Measurements from ENCODE around the gene CDH2. TPM values are rescaled to one million over a fixed set of nuclear protein-coding genes. Genes with fewer than 3 reads are reported as not detected.
A peak's percentile ranks its signal among the peaks of the same experiment; 100 is the strongest.

The CDH2 gene
- total RNA-seq, 1 donor from 2014 or later, result 87.2 TPM

DNA sequence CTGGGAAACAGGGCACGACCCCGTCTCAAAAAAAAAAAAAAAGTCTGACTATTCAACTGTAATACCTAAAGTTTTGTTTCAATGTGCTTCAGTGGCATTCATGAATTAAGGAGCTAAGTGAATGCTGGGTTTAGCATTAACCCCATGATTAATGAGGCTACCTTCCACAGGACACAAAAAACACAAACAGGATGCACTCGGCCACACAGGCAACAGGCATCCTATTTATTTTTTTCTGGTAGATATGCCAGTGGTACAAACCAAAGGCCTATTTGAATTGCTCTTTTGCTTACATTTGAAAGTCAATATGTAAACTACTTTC lies 48.3 kb downstream of the CDH2 start:
- no peaks in the 10 kb centered on the region for H3K9me3 Mint-ChIP-seq (ENCODE audit: unreplicated experiment)
- TF ChIP-seq, protein P1, sequence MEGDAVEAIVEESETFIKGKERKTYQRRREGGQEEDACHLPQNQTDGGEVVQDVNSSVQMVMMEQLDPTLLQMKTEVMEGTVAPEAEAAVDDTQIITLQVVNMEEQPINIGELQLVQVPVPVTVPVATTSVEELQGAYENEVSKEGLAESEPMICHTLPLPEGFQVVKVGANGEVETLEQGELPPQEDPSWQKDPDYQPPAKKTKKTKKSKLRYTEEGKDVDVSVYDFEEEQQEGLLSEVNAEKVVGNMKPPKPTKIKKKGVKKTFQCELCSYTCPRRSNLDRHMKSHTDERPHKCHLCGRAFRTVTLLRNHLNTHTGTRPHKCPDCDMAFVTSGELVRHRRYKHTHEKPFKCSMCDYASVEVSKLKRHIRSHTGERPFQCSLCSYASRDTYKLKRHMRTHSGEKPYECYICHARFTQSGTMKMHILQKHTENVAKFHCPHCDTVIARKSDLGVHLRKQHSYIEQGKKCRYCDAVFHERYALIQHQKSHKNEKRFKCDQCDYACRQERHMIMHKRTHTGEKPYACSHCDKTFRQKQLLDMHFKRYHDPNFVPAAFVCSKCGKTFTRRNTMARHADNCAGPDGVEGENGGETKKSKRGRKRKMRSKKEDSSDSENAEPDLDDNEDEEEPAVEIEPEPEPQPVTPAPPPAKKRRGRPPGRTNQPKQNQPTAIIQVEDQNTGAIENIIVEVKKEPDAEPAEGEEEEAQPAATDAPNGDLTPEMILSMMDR (IDR thresholded peaks at IDR 0.05), result no peak
- H3K4me1 Mint-ChIP-seq (ENCODE audit: unreplicated experiment), result peaks cover 16% of the 10 kb centered on the region
- no peak overlapping the region for H3K27ac Mint-ChIP-seq (ENCODE audit: unreplicated experiment)
- peaks cover 4% of the 10 kb centered on the region for H3K36me3 Mint-ChIP-seq (ENCODE audit: unreplicated experiment)
- no peak for DNase-seq (ENCODE audit: extremely low spot score, unreplicated experiment)
- no peak overlapping the region for H3K4me3 Mint-ChIP-seq (ENCODE audit: unreplicated experiment)
- H3K27me3 Mint-ChIP-seq (ENCODE audit: unreplicated experiment), result no peaks in the 10 kb centered on the region

DNA sequence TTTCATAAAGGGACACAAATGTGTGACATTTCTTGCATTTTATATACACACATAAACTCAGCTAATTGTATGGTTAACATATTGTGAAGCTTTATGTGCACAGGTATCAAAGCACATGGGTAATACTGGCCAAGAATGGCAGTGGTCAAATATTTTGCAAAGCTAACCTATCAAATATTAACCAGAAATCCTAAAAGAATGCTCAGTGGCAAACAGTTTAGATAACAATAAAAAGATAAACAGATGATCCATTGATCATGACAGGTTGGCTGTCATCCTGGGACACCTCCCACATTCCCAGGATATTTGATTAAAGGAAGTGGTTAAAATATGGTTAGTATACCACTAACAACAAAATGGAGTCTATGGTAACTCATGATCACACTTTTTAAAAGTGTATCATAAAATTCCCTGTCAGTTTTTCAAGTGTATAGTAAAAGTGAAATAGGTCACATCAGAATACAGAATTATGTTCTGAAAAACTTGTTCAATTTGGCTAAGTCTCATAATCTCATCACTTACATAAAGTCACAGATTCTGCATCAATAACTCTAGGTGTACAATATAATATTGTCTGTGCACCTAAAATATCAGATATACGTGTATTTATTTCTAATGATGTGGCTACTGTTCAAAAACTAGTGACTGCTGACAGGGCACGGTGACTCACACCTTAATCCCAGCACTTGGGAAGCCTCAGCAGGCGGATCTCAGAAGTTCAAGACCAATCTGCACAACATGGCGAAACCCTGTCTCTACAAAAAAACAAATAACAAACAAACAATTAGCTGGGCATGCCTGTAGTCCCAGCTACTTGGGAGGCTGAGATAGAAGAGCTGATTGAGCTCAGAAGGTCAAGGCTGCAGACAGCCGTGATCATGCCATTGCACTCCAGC lies 48.9 kb downstream of the CDH2 start:
- DNase-seq (ENCODE audit: extremely low spot score, unreplicated experiment), result no peak
- H3K4me1 Mint-ChIP-seq (ENCODE audit: unreplicated experiment), result peaks cover 22% of the 10 kb centered on the region
- TF ChIP-seq, protein P1 (IDR thresholded peaks at IDR 0.05), result no peak
- H3K36me3 Mint-ChIP-seq (ENCODE audit: unreplicated experiment), result peaks cover 3% of the 10 kb centered on the region
- H3K4me3 Mint-ChIP-seq (ENCODE audit: unreplicated experiment), result no peak overlapping the region
- no peak overlapping the region for H3K27ac Mint-ChIP-seq (ENCODE audit: unreplicated experiment)
- no peaks in the 10 kb centered on the region for H3K9me3 Mint-ChIP-seq (ENCODE audit: unreplicated experiment)
- no peaks in the 10 kb centered on the region for H3K27me3 Mint-ChIP-seq (ENCODE audit: unreplicated experiment)

DNA sequence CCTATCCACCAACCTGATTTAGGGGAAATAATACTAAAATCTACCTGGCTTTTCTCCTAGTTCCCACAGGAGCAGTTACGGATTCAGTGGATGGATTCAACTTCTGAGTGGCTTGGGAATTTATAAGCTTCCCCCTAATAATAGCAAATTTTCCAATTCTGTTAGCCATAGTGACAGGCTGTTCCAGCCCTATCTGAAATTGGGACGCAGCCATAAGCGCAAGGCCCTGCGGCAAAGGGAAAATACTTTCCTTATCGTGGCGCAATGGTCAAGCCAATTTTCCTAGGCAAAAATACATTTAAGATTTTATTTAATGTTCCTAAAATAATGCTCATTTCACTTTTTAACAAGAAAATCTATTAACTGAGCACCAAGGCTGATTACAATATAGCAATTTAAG lies 49.7 kb downstream of the CDH2 start:
- H3K36me3 Mint-ChIP-seq (ENCODE audit: unreplicated experiment), result no peaks in the 10 kb centered on the region
- H3K27ac Mint-ChIP-seq (ENCODE audit: unreplicated experiment), result no peak overlapping the region
- H3K9me3 Mint-ChIP-seq (ENCODE audit: unreplicated experiment), result no peaks in the 10 kb centered on the region
- H3K4me3 Mint-ChIP-seq (ENCODE audit: unreplicated experiment), result no peak overlapping the region
- no peaks in the 10 kb centered on the region for H3K27me3 Mint-ChIP-seq (ENCODE audit: unreplicated experiment)
- peaks cover 23% of the 10 kb centered on the region for H3K4me1 Mint-ChIP-seq (ENCODE audit: unreplicated experiment)
- no peak for DNase-seq (ENCODE audit: extremely low spot score, unreplicated experiment)
- TF ChIP-seq, protein P1 (IDR thresholded peaks at IDR 0.05), result no peak

DNA sequence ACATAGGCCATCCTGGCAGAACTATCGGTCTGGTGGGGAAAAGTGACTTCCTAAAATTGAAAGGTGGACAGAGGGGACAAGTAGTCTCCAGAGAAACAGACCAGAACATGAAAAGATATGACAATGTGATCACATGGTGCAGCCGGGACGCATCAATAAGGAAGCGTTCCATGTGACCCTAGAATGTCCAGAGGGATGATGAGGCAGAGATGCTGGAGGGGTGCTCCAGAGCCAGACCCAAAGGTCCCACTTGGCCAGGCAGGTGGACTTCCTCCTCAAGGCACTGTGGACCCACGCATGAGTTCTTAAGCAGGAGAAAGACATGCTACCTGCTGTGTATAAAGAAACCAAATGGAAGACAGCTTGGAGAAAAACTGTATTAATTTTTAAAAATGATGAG lies 50.2 kb downstream of the CDH2 start:
- Mint-ChIP-seq H3K27ac (ENCODE audit: unreplicated experiment) (no peak overlapping the region), H3K9me3 (ENCODE audit: unreplicated experiment) (no peaks in the 10 kb centered on the region), H3K4me3 (ENCODE audit: unreplicated experiment) (no peak overlapping the region), H3K4me1 (ENCODE audit: unreplicated experiment) (peaks cover 28% of the 10 kb centered on the region), H3K36me3 (ENCODE audit: unreplicated experiment) (no peaks in the 10 kb centered on the region), H3K27me3 (ENCODE audit: unreplicated experiment) (no peaks in the 10 kb centered on the region)
- no peak for DNase-seq (ENCODE audit: extremely low spot score, unreplicated experiment)
- TF ChIP-seq, protein P1 (IDR thresholded peaks at IDR 0.05), result no peak

DNA sequence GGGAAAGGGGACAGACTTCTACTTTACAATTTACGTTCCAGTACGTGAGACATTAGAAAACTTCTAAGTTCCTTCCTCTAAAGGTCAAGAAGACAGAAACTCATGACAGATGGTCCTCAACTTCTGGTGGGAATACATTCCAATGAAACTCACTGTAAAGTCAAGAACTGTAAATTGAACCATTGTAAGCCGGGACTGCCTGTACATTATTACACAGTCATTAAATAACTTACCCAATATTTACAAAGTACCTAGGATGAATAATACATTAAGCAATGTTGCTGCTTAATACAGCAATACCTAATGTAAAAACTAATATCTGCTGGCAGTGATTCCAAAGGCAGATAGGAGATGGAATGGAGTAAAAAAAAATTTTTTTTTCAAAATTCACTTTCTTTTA lies 51.9 kb downstream of the CDH2 start:
- TF ChIP-seq, protein P1 (IDR thresholded peaks at IDR 0.05), result no peak
- Mint-ChIP-seq H3K4me3 (ENCODE audit: unreplicated experiment) (no peak overlapping the region), H3K27me3 (ENCODE audit: unreplicated experiment) (no peaks in the 10 kb centered on the region), H3K36me3 (ENCODE audit: unreplicated experiment) (no peaks in the 10 kb centered on the region), H3K27ac (ENCODE audit: unreplicated experiment) (peak overlapping the region; percentile 47), H3K9me3 (ENCODE audit: unreplicated experiment) (no peaks in the 10 kb centered on the region), H3K4me1 (ENCODE audit: unreplicated experiment) (peaks cover 43% of the 10 kb centered on the region)
- DNase-seq (ENCODE audit: extremely low spot score, unreplicated experiment), result no peak
